KMS-11 (cell line): ENCODE results near the gene SMAD3.

ENCODE experiments used
- H2AFZ ChIP-seq: fragments of 200-600 bp; sonication (generic); 2 replicates; pipeline ENCODE4 v1.6.1; 2016; ENCODE audit warnings: antibody characterized with exemption, mixed run types, low read depth
- H3K27ac ChIP-seq: fragments of 200-600 bp; sonication (generic); 2 replicates; pipeline ENCODE4 v1.6.1; 2016; ENCODE audit warnings: mild to moderate bottlenecking, mixed run types
- H3K27me3 ChIP-seq: fragments of 200-600 bp; sonication (generic); 2 replicates; pipeline ENCODE4 v1.6.1; 2017; ENCODE audit warnings: mild to moderate bottlenecking, low read depth, mixed run types, moderate library complexity; ENCODE audit not compliant: insufficient read depth
- H3K36me3 ChIP-seq: fragments of 200-600 bp; sonication (generic); 2 replicates; pipeline ENCODE4 v1.6.1; 2017; ENCODE audit warnings: mild to moderate bottlenecking, mixed run types; ENCODE audit not compliant: insufficient read depth
- H3K4me1 ChIP-seq: fragments of 200-600 bp; sonication (generic); 2 replicates; pipeline ENCODE4 v1.6.1; 2016; ENCODE audit warnings: mild to moderate bottlenecking, low read depth, mixed run types; ENCODE audit not compliant: poor library complexity, severe bottlenecking
- H3K4me2 ChIP-seq: fragments of 200-600 bp; sonication (generic); 2 replicates; pipeline ENCODE4 v1.7.0; 2016; ENCODE audit warnings: mild to moderate bottlenecking, mixed run types
- H3K4me3 ChIP-seq: fragments of 200-600 bp; sonication (generic); IDR thresholded peaks from 2 replicates; pipeline ENCODE4 v1.6.1; 2017; ENCODE audit warnings: low read depth, low read length, mixed read lengths; ENCODE audit not compliant: insufficient read depth
- H3K79me2 ChIP-seq: fragments of 200-600 bp; sonication (generic); 2 replicates; pipeline ENCODE4 v1.6.1; 2016; ENCODE audit warnings: low read depth, mixed run types; ENCODE audit not compliant: insufficient read depth
- H3K9ac ChIP-seq: fragments of 200-600 bp; sonication (generic); 2 replicates; pipeline ENCODE4 v1.6.1; 2016; ENCODE audit warnings: mild to moderate bottlenecking, mixed run types
- H4K20me1 ChIP-seq: fragments of 200-600 bp; sonication (generic); 2 replicates; pipeline ENCODE4 v1.6.1; 2016; ENCODE audit warnings: mild to moderate bottlenecking, mixed run types; ENCODE audit not compliant: insufficient read depth
- CTCF ChIP-seq: fragments of 200-600 bp; sonication (generic); conservative IDR thresholded peaks from 2 replicates; pipeline ENCODE4 v1.6.1; 2017; ENCODE audit warnings: low read depth, mild to moderate bottlenecking, antibody characterized with exemption, low read length, moderate library complexity, mixed read lengths

Gene SMAD3

GRCh38 chr15:67127331-67127664 lies 61.9 kb downstream of the SMAD3 start:
- no peak overlapping the region for H3K27ac ChIP-seq
- H3K9ac ChIP-seq, result no peak overlapping the region
- no peak overlapping the region for H3K4me2 ChIP-seq
- TF ChIP-seq CTCF, result no peak
- no peaks in the 10 kb centered on the region for H3K4me1 ChIP-seq
- H3K4me3 ChIP-seq, result no peak overlapping the region
- no peaks in the 10 kb centered on the region for H3K27me3 ChIP-seq
- H4K20me1 ChIP-seq, result no peaks in the 10 kb centered on the region
- H3K36me3 ChIP-seq, result no peaks in the 10 kb centered on the region
- H3K79me2 ChIP-seq, result no peaks in the 10 kb centered on the region
- H2AFZ ChIP-seq, result no peak overlapping the region

GRCh38 chr15:67127965-67128364 lies 62.6 kb downstream of the SMAD3 start:
- Histone ChIP-seq H3K27ac (no peak overlapping the region), H3K79me2 (no peaks in the 10 kb centered on the region)

GRCh38 chr15:67130166-67130565 lies 64.8 kb downstream of the SMAD3 start:
- no peaks in the 10 kb centered on the region for H4K20me1 ChIP-seq
- no peak overlapping the region for H3K4me2 ChIP-seq
- H3K27ac ChIP-seq, result no peak overlapping the region
- no peaks in the 10 kb centered on the region for H3K27me3 ChIP-seq
- no peak for TF ChIP-seq CTCF
- no peak overlapping the region for H3K4me3 ChIP-seq
- H3K9ac ChIP-seq, result no peak overlapping the region
- no peaks in the 10 kb centered on the region for H3K36me3 ChIP-seq
- H3K79me2 ChIP-seq, result no peaks in the 10 kb centered on the region
- peaks cover 23% of the 10 kb centered on the region for H3K4me1 ChIP-seq
- no peak overlapping the region for H2AFZ ChIP-seq

More at GRCh38 chr15:67127965-67128364, 62.6 kb downstream of the SMAD3 start:
- Histone ChIP-seq H4K20me1 (no peaks in the 10 kb centered on the region), H3K27me3 (no peaks in the 10 kb centered on the region), H3K4me1 (peaks cover 1% of the 10 kb centered on the region), H3K36me3 (no peaks in the 10 kb centered on the region), H3K4me3 (no peak overlapping the region), H2AFZ (no peak overlapping the region), H3K4me2 (no peak overlapping the region), H3K9ac (no peak overlapping the region)
- no peak for TF ChIP-seq CTCF

GRCh38 chr15:67130673-67131601 lies 65.5 kb downstream of the SMAD3 start:
- Histone ChIP-seq H3K27ac (no peak overlapping the region), H3K9ac (no peak overlapping the region), H3K4me2 (no peak overlapping the region), H3K27me3 (no peaks in the 10 kb centered on the region), H2AFZ (no peak overlapping the region), H4K20me1 (no peaks in the 10 kb centered on the region), H3K36me3 (no peaks in the 10 kb centered on the region), H3K4me1 (peaks cover 28% of the 10 kb centered on the region), H3K79me2 (no peaks in the 10 kb centered on the region), H3K4me3 (no peak overlapping the region)
- no peak for TF ChIP-seq CTCF
